ENCODE measurements around the gene HSH2D. TPM values are rescaled to one million over a fixed set of nuclear protein-coding genes. Genes with fewer than 3 reads are reported as not detected.

Gene HSH2D
- total and polyA plus RNA-seq, 10 of the 15 experiments (the other 5 are each of a cell fraction or from before 2014, with no cell fraction given): 22.0 to 145 (median 89.3) TPM

- peak; percentile 97 for TF ChIP-seq ATF2 (IDR thresholded peaks at IDR 0.05; ENCODE audit: low read length)
- TF ChIP-seq NRF1 (conservative IDR thresholded peaks at IDR 0.05; ENCODE audit: low read depth, low read length): no peak
- peak; percentile 76 for TF ChIP-seq JUND (IDR thresholded peaks at IDR 0.05; ENCODE audit: low read depth, low read length)
- peak; percentile 100 for TF ChIP-seq EED (IDR thresholded peaks at IDR 0.05; ENCODE audit: low read depth)
- TF ChIP-seq ZNF207 (IDR thresholded peaks at IDR 0.05; ENCODE audit: borderline replicate concordance): no peak; the same call in 1 of the 2 replicates
- TF ChIP-seq ZNF622 (IDR thresholded peaks at IDR 0.05): no peak
- no peak for TF ChIP-seq NFYA (IDR thresholded peaks at IDR 0.05; ENCODE audit: borderline replicate concordance, low read depth, low read length)
- no peak for TF ChIP-seq RELA (IDR thresholded peaks at IDR 0.05; ENCODE audit: borderline replicate concordance, partially characterized antibody)
- 0 out of 2 replicates have a peak, but pooled peaks have one; percentile 25 for TF ChIP-seq CBX5 (IDR thresholded peaks at IDR 0.05; ENCODE audit: low read depth)
- peak; percentile 24 for TF ChIP-seq SMAD1 (IDR thresholded peaks at IDR 0.05; ENCODE audit: low read depth, partially characterized antibody)
- TF ChIP-seq EP300 (IDR thresholded peaks at IDR 0.05; ENCODE audit: borderline replicate concordance in 1 of 2, control insufficient read depth in 1 of 2, low read depth in 2 of 2, low read length in 2 of 2): peak; percentile 95 to 99
- peak; percentile 87 for TF ChIP-seq ZNF217 (IDR thresholded peaks at IDR 0.05)
- peak; percentile 95 for TF ChIP-seq RUNX3 (IDR thresholded peaks at IDR 0.05; ENCODE audit: low read length)
- TF ChIP-seq BCLAF1 (IDR thresholded peaks at IDR 0.05): no peak
- peak; percentile 99 for TF ChIP-seq MEF2B (IDR thresholded peaks at IDR 0.05; ENCODE audit: partially characterized antibody, poor library complexity, severe bottlenecking)
- no peak for TF ChIP-seq BRCA1 (IDR thresholded peaks at IDR 0.05; ENCODE audit: low read depth, low read length)
- peak; percentile 89 for TF ChIP-seq ZBED1 (IDR thresholded peaks at IDR 0.05; ENCODE audit: borderline replicate concordance)
- TF ChIP-seq IRF4 (IDR thresholded peaks at IDR 0.05; ENCODE audit: low read depth, low read length): peak; percentile 92
- no peak; the same call in 1 of the 2 replicates for TF ChIP-seq SMARCA5 (IDR thresholded peaks at IDR 0.05)
- 0 out of 4 replicates have a peak, but pooled peaks of 1 of the 2 experiments have one; percentile 65 for TF ChIP-seq SRF (IDR thresholded peaks at IDR 0.05; ENCODE audit: low read depth in 2 of 2, low read length in 2 of 2)
- peak; percentile 97 for TF ChIP-seq BCL3 (IDR thresholded peaks at IDR 0.05; ENCODE audit: borderline replicate concordance, insufficient read depth, low read depth, low read length, poor library complexity, severe bottlenecking)
- peak; percentile 98 for TF ChIP-seq RELB (IDR thresholded peaks at IDR 0.05; ENCODE audit: low read depth)
- no peak for TF ChIP-seq SREBF2 (IDR thresholded peaks at IDR 0.05; ENCODE audit: low read length)
- no peak for TF ChIP-seq TAF1 (IDR thresholded peaks at IDR 0.05; ENCODE audit: borderline replicate concordance, low read depth, low read length)
- TF ChIP-seq MXI1 (IDR thresholded peaks at IDR 0.05; ENCODE audit: low read depth, low read length): peak; percentile 70
These were observed 24.9 kb upstream of the HSH2D start (continued) for GRCh38 chr19:16118489-16119033.
